T-helper 2 cell (primary cell): ENCODE data around the gene CPNE4.

Source experiments
- DNase-seq, 5 experiments: peaks; one replicate each; pipeline versions ENCODE4 v3.0.0 to v3.0.0-alpha.2; 2012 to 2022

The CPNE4 gene

DNA sequence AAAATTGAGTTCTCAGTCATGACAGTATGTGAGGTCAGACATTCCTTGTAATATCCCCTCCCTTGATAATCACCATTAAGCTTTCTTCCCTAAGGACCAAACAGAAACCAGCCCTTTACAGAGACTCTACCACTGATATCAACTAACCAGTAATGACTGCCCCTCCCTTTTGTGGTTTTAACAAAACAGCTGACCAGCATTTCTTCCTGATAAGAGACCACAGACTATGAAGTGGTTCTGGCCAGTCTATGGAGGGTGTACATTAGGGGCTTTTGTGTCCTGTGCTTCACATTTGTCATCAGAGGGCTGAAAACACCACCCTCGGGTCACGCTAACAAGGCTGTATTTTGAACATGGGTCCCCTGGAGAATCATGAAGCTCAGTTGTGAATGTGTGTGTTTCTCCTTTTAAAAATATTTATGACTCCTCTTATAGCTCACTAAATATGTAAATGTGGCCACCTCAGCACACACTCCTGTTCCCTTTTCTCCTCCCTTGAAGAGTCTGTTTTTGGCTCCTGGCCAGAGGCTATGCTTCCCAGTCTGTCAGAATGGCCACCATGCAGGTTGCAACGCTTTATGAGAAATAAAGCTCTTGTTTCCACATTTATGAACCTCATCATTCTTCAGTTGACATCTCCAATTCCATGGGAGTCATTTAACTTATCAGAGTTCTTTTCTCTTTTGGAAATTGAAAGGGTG lies 239.3 kb downstream of the CPNE4 start:
- no peak for DNase-seq

DNA sequence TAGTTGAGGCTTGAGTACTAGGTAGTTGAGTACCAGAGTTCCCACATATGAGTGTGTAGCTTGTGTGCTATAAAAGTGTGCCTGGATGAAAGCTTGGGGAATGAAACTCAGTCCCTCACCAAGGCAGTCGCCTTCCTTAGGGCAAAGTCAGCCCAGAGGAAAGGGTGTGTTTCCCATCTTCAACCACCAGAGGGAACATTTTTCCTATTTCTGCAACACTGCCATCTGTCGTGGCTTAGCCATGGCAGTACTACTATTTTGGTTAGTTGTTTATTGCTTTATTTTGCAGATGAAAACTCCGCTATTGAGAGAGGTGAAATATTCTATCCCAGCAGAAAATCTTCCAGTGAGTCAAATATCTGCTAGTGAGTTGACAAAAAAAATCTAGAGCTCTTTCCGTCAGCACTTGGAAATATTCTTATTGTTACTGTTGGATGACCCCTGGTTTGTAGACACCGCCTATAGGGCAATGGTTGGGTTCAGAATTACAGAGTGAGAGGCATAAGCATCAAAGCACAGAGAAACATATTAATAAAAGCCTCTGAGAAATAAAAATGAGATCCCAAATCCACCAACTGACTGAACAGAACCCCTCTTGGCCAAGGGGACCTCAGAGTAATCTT lies 239.9 kb downstream of the CPNE4 start:
- peak in 1 of 5 experiments; percentile 48 for DNase-seq

DNA sequence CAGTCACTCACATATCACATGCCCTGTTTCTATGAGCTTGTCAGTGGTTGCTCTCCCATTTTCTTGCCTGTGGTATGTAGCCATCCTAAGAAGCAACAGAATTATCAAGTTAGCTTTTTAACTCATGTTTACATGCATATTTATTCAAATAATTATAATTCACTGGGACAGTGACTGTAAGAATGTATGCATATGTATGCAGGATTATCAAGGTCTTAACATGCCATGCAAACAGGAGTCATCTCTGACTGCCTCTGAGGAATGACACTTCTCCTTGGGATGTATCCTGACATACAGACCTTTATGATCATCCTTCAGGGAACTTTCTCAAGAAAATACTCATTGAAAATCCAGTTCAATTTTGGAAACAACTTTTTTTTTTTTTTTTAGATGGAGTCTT lies 240.9 kb downstream of the CPNE4 start:
- DNase-seq, result no peak

DNA sequence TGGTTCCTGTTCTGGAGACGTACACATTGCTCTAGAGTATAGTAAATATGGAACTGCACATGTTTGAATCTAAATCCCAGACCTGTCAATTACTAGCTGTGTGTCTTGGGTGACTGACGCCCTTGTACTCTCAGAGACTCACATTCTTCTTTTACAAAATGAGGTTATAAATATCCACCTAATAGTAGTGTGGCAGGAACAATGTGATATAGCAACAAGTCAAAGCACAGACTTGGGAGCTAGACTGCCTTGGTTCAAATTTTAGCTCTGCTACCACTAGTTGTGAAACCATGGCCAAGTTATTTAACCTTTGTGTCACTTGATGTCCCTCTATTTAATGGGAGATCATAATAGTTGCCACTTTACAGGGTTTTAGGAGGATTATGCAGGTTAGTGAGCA lies 245.6 kb downstream of the CPNE4 start:
- DNase-seq, result no peak

DNA sequence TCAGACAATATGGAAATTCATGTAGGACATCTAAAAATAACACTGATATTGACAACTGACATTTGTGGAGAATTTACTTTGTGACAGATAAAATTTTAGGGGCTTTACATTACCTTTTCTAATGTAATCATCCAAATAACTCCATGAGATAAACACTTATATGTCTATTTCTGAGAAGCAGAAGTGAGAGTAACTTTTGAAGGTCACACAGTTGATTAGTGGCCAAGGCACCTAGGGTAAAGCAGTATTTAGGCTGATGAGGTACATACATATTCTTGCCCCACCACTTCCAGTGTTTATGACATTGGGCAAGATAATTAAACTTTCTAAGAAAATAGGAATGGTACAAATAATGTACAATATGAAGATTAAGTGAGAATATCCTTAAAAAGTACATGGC lies 248.4 kb downstream of the CPNE4 start:
- DNase-seq, result no peak

DNA sequence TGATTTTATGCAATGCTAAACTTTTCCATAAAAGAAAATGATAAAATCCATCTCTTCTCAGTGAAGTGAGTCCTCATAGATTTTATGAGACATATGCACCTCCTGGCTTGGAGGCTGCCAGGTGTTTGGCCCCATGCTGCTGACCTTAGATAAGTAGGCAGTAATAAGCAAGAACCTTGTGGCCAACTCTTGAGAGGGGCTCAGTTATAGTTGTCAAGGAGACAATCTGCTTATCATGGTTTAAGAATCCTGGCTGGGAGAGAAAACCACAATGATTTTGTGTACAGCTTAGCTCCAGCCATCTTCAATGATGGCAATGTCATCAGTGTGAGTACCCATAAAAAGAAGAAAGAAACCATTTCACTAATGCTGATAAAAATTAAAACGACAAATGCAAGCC lies 252.1 kb downstream of the CPNE4 start:
- no peak for DNase-seq

DNA sequence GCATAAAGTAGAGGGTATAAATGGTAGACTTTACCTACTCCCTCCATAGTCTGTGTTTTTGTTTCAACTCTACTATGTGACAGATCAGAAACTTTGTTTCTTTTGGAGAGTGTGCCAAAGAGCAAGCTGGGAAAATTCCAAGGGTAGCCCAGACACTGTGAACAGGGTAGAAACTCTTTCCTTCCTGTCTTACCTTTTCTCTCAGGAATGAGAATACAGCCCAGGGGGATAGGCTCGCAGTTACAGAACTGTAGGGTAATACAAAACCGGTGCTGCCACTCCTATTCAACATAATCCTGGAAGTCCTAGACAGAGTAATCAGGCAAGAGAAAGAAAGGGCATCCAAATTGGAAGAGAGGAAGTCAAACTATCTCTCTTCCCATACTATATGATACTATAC lies 256.3 kb downstream of the CPNE4 start:
- no peak for DNase-seq

DNA sequence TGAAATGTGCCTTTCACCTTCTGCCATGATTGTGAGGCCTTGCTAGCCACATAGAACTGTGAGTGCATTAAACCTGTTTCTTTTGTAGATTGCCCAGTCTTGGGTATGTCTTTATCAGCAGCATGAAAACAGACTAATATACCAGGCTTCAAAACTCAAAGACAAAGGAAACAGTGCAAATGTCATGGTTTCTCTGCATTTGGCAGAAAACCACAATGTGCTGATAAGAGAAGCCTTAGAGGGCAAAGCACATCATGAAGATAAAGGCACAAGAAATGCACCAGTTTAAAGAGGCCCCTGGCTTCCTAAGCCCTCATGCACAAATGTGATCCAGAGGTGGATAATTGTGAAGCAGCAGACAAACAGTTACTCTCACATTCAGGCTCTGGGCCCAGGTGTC lies 259.2 kb downstream of the CPNE4 start:
- DNase-seq, result peak in 1 of 5 experiments; percentile 46

DNA sequence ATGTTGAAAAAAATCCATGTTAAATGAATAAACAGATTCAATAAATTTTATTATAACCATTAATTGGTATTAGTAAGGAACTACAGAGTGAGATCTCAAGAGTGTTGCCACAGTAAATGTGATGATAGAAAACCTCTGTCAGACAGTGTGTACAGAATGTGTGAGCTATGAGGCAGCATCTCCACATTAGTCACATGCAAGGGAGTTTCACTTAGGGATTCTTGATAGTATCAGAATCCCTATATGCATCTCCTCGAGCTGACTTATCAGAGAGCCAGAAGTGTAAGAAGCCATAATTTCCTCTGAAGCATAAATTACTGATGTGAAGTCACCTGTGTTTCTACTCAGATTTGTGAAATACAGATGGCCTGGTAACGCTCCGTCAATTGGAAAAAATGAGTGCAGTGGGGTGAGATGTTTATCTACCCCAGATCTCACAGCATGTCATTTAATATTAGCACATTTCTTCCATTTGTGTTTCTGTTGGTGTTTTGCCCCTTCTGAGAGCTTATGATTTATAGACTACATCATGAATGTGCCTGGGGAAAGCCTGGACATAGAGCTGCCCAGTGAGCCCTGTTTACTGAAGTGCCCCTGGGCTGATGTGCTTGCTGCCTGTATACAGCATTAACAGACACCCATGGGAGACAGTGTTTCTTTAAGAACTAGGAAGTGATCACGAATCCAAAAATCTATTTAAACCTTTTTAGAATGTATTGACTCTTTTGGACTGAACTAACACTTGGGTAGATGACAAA lies 262.4 kb downstream of the CPNE4 start:
- peak in 1 of 5 experiments; percentile 5 for DNase-seq

DNA sequence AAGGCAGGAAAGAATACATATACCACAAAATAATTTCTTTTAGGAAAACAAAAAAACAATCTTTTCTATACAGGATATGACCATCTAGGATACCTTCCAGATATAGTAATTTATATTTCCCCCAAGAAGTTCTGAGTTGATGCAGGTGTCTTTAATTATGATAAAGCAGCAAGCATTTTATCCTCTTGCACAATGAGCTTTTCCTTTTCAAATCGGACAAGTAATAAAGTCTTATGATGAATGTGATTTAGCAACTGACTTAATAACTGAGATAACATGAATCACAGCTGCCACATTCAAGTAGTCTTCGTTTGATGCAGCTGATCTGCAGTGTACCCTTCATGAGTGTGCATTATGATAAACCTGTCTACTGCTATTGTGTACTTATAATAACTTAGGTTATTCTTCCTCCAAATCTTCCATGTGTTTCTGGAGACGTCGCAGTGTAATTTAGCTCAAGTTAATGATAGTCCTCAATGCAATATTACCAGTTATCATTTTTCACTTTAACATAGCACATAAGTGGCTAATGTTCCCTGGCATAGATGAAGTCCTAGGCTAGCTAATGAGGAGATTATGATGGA lies 271.7 kb downstream of the CPNE4 start:
- DNase-seq, result no peak

DNA sequence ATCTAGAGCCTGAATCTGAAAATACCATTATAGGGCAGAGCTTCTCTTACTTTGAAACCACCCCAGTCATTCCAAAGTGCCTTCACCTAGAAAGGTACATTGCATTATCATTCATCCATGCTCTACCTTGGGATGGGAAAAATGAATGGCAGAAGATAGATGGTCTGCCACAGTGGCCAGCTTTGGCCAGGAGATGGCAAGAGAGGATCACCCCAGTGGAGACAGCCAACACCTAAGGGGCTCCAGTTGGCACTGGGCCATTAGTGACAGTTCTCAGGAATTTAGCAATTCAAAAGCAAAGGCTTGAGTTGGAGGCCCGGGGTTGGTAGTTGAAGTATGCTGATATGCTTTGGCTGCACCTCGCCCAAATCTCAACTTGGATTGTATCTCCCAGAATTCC lies 278.4 kb downstream of the CPNE4 start:
- DNase-seq, result no peak

DNA sequence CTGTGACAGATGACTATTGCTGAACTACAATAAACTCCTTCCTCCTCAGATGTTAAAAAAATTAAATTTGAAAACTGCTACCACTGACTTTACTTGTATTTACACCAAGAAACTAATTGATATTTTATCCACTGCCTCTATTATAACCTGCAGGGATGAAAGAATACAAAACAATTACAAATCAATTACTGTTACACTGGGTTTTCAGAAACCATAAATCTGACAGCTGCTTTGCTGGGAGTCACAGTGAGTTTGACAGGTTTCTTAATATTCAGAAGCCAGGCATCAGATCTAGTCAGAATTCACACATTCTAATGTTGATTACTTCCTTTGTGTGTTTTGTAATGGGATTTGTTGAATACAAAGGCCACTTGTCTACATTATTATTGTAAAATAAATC lies 279.4 kb downstream of the CPNE4 start:
- DNase-seq, result no peak

DNA sequence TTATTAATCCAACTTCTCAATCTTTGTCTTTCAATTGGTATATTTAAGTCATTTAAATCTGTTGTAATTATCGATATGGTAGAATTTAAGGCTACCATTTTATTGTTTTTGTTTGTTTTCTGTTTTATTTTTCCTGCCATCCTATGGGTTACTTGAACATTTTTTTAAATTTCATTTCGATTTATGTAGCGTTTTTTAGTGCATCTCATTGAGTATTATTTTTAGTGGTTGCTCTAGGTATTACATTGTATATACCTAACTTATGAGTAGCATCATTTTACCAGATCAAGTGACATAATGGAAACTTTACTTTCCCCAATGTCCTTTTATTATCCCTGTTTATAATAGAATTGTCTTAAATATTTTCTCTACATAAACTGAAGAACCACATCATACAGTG lies 284.6 kb downstream of the CPNE4 start:
- DNase-seq, result no peak

DNA sequence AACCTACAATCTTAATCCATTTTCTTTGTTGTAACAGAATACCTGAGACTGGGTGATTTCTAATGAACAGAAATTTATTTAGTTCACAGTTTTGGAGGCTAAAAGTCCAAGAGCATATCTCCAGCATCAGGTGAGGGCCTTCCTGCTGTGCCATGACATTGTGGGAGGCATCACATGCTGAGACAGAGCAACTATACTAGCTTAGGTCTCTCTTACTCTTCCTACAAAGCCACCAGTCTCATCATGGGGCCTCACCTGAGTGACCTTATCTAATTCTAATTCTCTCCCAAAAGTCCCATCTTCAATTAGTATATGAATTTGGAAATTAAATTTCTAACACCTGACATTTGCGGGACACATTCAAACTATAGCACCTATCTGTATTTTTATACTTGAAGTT lies 285.0 kb downstream of the CPNE4 start:
- DNase-seq, result no peak

DNA sequence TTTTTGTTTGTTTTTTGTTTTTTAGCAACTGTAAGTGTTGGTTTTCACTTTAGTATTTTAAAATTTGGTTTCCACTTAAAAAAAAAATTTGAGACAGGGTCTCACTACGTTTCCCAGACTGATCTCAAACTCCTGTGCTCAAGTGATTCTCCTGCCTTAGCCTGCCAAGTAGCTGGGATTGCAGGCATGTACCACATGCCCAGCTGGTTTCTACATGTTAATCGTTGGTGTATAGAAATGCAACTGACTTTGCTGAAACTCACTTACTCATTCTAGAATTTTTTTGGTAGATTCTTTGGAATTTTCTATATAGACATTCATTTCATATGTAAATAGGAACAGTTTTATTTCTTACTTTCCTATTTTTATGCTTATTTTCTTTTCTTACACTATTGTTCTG lies 287.3 kb downstream of the CPNE4 start:
- no peak for DNase-seq

DNA sequence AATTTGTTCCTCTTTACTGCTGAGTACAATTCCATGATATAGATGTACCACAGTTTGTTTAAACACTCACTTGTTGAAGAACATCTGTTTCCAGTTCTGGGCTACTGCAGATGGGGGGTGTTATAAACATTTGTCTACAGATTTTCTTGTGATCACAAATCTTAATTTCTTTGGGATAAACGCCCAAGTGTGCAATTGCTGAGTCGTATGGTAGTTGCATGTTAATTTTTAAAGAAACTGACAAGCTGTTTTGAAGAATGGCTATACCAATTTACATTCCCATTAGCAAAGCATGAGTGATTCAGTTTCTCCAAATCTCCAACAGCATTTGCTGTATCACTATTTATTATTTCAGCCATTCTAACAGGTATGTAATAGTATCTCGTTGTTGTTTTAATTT lies 290.0 kb downstream of the CPNE4 start:
- no peak for DNase-seq

DNA sequence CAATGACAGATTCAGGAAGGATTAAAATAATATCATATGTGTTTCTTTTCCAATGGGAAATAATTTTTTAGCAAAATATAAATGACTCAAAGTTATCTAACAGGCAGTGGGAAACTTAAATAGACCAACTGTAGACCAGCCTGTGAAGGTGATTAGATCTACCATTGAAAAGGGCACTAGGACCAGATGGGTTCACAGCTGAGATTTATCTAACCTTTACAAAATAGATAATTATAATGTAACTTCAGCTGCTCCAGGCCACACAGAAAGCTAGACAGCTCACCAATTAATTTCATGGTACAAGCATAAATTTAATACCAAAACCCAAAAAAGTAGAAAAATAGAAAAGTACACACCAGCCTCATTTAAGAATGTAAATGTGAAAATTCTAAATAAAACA lies 291.7 kb downstream of the CPNE4 start:
- no peak for DNase-seq

DNA sequence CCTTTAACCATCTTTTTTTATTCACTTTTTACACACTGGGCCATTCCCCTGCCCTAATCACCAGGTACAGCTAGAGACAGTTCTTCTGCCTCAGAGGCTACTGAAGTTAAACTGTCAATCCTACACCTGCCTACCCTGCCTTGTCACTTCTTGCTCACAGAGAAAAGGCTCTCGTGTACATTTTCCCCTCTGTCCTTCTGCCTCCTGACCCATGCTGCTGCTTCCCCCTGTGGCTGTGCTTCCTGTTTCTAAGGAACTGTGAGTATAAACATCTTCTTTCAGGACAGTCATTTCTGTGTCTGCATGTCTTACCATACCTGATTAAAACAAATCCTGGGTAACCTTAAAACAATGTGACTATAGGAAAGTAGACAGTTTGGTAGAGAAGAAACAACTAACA lies 295.6 kb downstream of the CPNE4 start:
- peak in 1 of 5 experiments; percentile 19 for DNase-seq

DNA sequence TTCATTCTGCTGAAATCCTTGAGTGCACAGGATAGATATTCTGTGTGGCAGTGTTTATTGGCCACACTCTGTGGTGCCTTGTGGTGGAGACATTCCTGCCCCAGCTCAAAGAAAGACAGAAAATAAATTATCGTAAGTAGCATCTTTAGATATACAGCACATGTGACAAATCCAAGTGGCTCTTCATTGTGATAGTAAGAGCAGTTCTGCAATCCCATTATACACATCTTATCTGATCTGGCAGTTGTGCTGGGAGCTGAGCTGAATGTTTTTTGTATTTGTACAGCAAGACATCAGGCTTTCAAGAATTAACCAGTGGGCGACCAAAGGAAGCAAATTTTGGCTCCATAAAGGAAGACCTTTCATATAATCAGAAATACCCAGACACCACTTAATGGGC lies 296.7 kb downstream of the CPNE4 start:
- no peak for DNase-seq

DNA sequence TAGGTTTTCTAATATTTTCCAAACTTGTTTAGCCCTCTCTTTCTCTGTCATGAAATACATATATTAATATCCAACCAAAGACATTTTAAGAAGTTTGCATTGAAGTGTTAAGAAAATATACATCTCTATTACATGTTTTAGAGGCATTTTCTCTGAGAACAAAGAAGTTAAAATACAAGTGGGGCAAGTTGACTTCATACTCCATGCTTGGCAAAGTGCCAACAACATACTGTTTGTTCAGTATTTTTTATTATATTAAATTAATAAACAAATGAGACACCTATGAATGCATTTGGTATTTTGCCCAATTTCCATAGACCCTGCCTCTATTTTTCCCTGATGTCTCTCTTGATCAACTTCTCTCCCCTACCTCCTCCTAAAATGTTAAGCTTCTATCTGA lies 299.3 kb downstream of the CPNE4 start:
- no peak for DNase-seq

DNA sequence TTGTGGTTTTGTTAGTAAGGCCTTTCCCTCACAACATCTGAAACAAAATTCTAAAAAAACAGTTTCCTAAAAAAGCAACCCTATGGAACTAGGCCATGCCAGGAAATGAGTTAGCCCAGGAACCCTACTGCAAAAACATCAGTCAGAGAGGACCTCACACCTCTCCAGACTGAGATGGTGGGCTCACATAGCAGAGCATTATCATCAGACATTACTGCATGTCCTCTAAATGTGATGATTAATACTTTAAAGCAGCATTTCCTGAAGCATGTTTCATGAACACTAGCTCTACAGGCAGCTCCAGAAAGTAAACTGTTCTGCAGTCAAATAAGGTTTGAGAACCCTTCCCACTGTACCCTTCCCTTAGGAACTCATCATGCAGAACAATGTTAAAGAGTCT lies 299.7 kb downstream of the CPNE4 start:
- no peak for DNase-seq

DNA sequence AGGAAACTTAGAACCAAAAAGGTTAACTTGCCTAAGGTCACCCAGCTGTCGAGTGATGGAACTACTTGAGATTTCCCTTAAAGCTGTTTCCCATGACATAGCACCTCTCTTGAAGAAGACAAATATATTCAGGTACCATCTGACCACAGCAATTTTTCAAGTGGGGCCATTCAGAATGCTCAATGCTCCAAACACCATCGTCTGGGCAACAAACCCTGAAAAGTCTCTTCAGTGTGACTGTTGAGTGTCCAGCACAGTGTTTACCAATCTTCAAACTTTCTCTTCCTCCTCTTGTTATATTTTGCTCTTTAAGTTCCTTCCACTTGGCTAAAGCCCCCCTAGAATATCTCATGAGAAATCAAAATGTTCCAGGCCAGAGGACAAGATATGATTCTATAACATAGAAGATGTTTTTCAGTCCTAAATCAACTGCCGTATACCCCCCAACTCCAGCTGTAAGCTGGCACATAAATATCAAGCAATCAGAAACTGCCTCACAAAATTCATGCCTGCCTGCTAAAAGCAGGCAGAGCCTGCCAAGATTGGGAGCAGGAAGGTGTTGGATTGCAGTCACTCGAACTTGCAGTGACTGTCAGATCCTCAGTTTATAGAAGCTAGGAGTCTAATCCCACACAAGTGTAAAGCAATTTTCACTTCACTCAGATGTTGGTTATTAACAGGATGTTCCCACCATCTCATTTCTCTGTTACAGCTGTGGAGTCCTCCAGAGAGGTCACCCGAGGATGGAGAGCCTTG lies 301.6 kb downstream of the CPNE4 start:
- no peak for DNase-seq

DNA sequence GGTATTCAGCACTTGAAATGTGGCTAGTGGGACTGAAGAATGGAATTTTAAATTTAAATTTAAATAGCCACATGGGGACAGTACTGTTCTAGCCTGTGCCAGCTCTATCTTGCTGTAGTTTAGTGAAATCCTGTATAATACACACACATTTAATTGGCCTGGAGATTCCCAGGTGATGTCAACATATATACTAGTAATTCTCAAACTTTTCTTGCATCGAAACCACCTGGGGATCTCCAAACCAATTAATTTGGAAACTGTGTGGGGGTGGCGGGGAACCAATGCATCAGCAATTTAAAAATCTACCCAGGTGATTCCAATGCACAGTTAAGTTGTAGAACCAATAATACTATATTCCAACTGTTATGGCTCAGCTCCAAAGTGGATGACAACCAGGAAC lies 303.1 kb downstream of the CPNE4 start:
- no peak for DNase-seq
